Trophoblast cell (in vitro differentiated cells and primary cell): ENCODE results near the gene ZC3H10.
A peak's percentile ranks its signal among the peaks of the same experiment; 100 is the strongest.

Experiments
- DNase-seq, 2 donors: peaks; one replicate each; pipeline ENCODE4 v3.0.0-alpha.2; 2016
- H2AFZ ChIP-seq: 2 replicates; pipeline ENCODE4 v1.6.1; 2013; ENCODE audit warnings: low read length, moderate library complexity, mild to moderate bottlenecking; ENCODE audit not compliant: insufficient read depth, poor library complexity
- H2AK5ac ChIP-seq: 2 replicates; pipeline ENCODE4 v1.6.1; 2013; ENCODE audit warnings: mild to moderate bottlenecking, low read length
- H2BK120ac ChIP-seq: 2 replicates; pipeline ENCODE4 v1.6.1; 2013; ENCODE audit warnings: low read length, mild to moderate bottlenecking, moderate library complexity; ENCODE audit not compliant: insufficient read depth, poor library complexity
- H2BK12ac ChIP-seq: 2 replicates; pipeline ENCODE4 v1.6.1; 2013; ENCODE audit warnings: mild to moderate bottlenecking, low read length, moderate library complexity
- H2BK5ac ChIP-seq: 2 replicates; pipeline ENCODE4 v1.6.1; 2013; ENCODE audit warnings: low read length, low read depth, moderate library complexity, mild to moderate bottlenecking; ENCODE audit not compliant: poor library complexity
- H3K14ac ChIP-seq: 2 replicates; pipeline ENCODE4 v1.6.1; 2013; ENCODE audit warnings: mild to moderate bottlenecking, low read length
- H3K18ac ChIP-seq: 2 replicates; pipeline ENCODE4 v1.6.1; 2013; ENCODE audit warnings: mild to moderate bottlenecking, low read length
- H3K23ac ChIP-seq: 2 replicates; pipeline ENCODE4 v1.6.1; 2013; ENCODE audit warnings: low read length
- H3K27ac ChIP-seq: 2 replicates; pipeline ENCODE4 v1.5.1; 2013; ENCODE audit warnings: low read depth, mild to moderate bottlenecking, inconsistent platforms, low read length, moderate library complexity
- H3K27me3 ChIP-seq: 2 replicates; pipeline ENCODE4 v1.6.1; 2013; ENCODE audit warnings: inconsistent platforms, mild to moderate bottlenecking, low read length, moderate library complexity; ENCODE audit not compliant: insufficient read depth
- H3K36me3 ChIP-seq, 2 experiments: 1 replicate in 1 of 2; 2 replicates in 1 of 2; pipeline ENCODE4 v1.6.1; 2013; ENCODE audit warnings: low read length in 2 of 2, mild to moderate bottlenecking in 2 of 2, moderate library complexity in 1 of 2; ENCODE audit not compliant: insufficient read depth in 2 of 2, control insufficient read depth in 1 of 2
- H3K4ac ChIP-seq: 2 replicates; pipeline ENCODE4 v1.6.1; 2013; ENCODE audit warnings: low read depth, mild to moderate bottlenecking, low read length, moderate library complexity
- H3K4me1 ChIP-seq, 2 experiments: 1 replicate in 1 of 2; 2 replicates in 1 of 2; pipeline ENCODE4 v1.6.1; 2013; ENCODE audit warnings: low read length in 2 of 2, mild to moderate bottlenecking in 2 of 2, moderate library complexity in 1 of 2; ENCODE audit not compliant: insufficient read depth in 2 of 2, control insufficient read depth in 1 of 2
- H3K4me2 ChIP-seq: 2 replicates; pipeline ENCODE4 v1.6.1; 2013; ENCODE audit warnings: inconsistent platforms, mild to moderate bottlenecking, low read length, moderate library complexity
- H3K4me3 ChIP-seq: 2 replicates; pipeline ENCODE4 v1.5.1; 2013; ENCODE audit warnings: mild to moderate bottlenecking, low read depth, low read length, inconsistent platforms
- H3K79me1 ChIP-seq: one replicate; pipeline ENCODE4 v1.6.1; 2013; ENCODE audit warnings: low read length
- H3K79me2 ChIP-seq: 2 replicates; pipeline ENCODE4 v1.6.1; 2013; ENCODE audit warnings: low read length, mild to moderate bottlenecking; ENCODE audit not compliant: control insufficient read depth, insufficient read depth, poor library complexity
- H3K9ac ChIP-seq: 2 replicates; pipeline ENCODE4 v1.6.1; 2013; ENCODE audit warnings: mild to moderate bottlenecking, low read length
- H3K9me3 ChIP-seq: 2 replicates; pipeline ENCODE4 v1.6.1; 2013; ENCODE audit warnings: low read depth, mild to moderate bottlenecking, control low read depth, inconsistent platforms, low read length; ENCODE audit not compliant: insufficient read depth
- H4K12ac ChIP-seq: 2 replicates; pipeline ENCODE4 v1.6.1; 2013; ENCODE audit warnings: low read depth, mild to moderate bottlenecking, low read length, moderate library complexity
- H4K8ac ChIP-seq: 2 replicates; pipeline ENCODE4 v1.6.1; 2013; ENCODE audit warnings: low read depth, mild to moderate bottlenecking, low read length, moderate library complexity
- H4K91ac ChIP-seq: one replicate; pipeline ENCODE4 v1.6.1; 2013; ENCODE audit warnings: low read depth, mild to moderate bottlenecking, low read length, moderate library complexity
- WGBS: extraction: QIAGEN DNeasy Blood & Tissue Kit; methylation state at CpG from one replicate; pipeline ENCODE4 v1.1.7; 2013; ENCODE audit warnings: missing lambda C conversion rate; ENCODE audit not compliant: insufficient read length, insufficient coverage; ENCODE audit errors: extremely low coverage; 5-methylcytosine and 5-hydroxymethylcytosine counted together

Gene ZC3H10

DNA sequence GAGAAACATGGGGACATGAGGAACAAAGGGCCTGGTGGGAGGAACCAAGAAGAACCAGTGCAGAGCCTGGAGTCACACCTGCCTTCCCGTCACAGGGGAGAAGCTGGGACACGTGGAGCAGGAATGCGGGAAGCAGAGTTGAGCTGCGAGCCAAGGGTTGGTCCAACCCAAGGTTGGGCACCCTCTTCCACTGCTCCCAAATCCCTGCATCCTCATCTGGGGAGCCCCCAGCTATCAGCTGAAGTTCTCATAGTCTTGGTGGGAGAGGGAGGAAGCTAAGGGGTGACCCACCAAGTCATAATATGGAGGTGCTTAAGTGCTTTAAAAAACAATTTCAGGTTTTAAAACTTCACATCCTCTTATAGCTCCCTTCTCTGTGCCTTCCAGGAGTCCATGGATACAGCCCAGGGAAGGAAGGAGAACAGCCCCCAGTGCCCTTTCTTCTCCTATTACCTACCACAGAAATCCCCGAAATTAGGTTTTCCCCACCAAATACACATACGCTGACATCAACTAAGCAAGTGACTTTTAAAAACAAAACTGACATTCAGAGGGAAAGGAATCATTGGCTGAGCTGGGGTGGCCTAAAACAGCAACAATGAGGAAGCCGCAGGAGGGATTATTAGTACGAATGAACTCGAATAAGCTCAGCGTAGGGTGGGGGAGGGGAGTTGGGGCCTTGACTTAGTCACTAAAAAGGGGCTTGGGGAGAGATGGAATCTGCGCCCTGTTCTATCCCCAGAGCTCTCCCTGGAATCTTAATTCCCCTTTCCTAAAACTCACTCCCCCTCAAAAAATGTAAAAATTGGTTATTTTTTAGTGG lies 44.6 kb downstream of the ZC3H10 start:
- H3K4ac ChIP-seq, result no peak overlapping the region
- H3K4me2 ChIP-seq, result no peak overlapping the region
- peaks cover 16% of the 10 kb centered on the region for H3K79me2 ChIP-seq
- no peak overlapping the region for H3K9ac ChIP-seq
- peak in 1 of 2 donors; percentile 51 for DNase-seq
- H4K91ac ChIP-seq, result no peak overlapping the region
- H3K14ac ChIP-seq, result no peak overlapping the region
- H3K4me3 ChIP-seq, result no peak overlapping the region
- H2AFZ ChIP-seq, result no peak overlapping the region
- H3K36me3 ChIP-seq, result peaks cover 59 to 64% of the 10 kb centered on the region in 2 experiments
- no CpG with 5 or more reads among the region's 11 CpGs for WGBS
- H4K12ac ChIP-seq, result no peak overlapping the region
- no peaks in the 10 kb centered on the region for H3K27me3 ChIP-seq
- no peak overlapping the region for H2BK12ac ChIP-seq
- peaks cover 18 to 20% of the 10 kb centered on the region in 2 experiments for H3K4me1 ChIP-seq
- H3K27ac ChIP-seq, result no peak overlapping the region
- no peak overlapping the region for H2BK120ac ChIP-seq
- H3K23ac ChIP-seq, result no peak overlapping the region
- peaks cover 4% of the 10 kb centered on the region for H3K9me3 ChIP-seq
- H3K79me1 ChIP-seq, result peaks cover 11% of the 10 kb centered on the region
- H2BK5ac ChIP-seq, result no peak overlapping the region
- H3K18ac ChIP-seq, result no peak overlapping the region
- no peak overlapping the region for H4K8ac ChIP-seq
- H2AK5ac ChIP-seq, result no peak overlapping the region

DNA sequence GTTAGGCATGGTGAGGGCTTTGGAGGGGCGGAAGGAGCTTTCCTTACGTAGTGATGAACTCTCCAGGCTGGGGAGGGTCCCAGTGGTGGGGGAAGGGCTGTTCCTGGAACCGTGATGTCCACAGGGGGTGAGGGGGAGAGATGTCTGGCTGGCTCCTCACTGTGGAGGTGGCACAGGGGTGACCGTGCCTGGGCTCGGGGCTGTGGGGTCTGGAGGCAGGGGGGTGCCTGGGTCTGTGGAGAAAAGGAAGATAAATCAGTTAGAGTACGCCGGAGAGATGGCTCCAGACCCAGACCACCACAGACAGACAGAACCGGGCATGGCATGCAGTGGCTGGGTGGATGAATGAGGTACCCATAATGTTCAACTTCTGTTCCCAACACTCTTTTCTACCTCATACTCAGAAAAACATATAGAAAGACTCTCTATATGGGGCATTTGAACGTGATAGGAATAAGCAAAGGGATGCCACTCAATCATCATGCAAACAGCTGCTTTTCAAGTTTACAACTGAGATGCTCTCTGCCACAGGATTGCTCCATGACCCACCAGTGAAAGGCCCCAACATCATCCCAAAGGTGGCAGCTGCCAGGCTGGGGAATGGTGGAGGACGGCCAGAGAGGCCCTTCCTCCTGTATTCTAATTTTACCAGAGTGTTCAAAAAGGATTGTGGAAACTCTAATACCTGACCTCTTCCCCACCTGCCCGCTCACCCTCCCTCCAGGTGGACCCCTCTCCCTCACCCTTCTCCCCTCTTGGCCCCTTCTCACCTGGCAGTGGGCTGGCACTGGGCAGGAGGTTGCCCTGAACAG lies 45.7 kb downstream of the ZC3H10 start:
- no peak overlapping the region for H2AFZ ChIP-seq
- peak overlapping the region; percentile 13 for H3K4me3 ChIP-seq
- no peak overlapping the region for H4K12ac ChIP-seq
- peaks cover 11% of the 10 kb centered on the region for H3K79me2 ChIP-seq
- H4K8ac ChIP-seq, result no peak overlapping the region
- no peak overlapping the region for H4K91ac ChIP-seq
- no peak overlapping the region for H3K4ac ChIP-seq
- DNase-seq, result peak in 1 of 2 donors; percentile 18
- no peak overlapping the region for H3K18ac ChIP-seq
- H2BK12ac ChIP-seq, result no peak overlapping the region
- peaks cover 2% of the 10 kb centered on the region for H3K9me3 ChIP-seq
- H3K36me3 ChIP-seq, result peaks cover 68 to 73% of the 10 kb centered on the region in 2 experiments
- no peak overlapping the region for H3K14ac ChIP-seq
- no peak overlapping the region for H3K9ac ChIP-seq
- no peak overlapping the region for H2BK120ac ChIP-seq
- no peak overlapping the region for H2AK5ac ChIP-seq
- H2BK5ac ChIP-seq, result no peak overlapping the region
- H3K27ac ChIP-seq, result no peak overlapping the region
- H3K4me2 ChIP-seq, result no peak overlapping the region
- WGBS, result no CpG with 5 or more reads among the region's 11 CpGs
- no peaks in the 10 kb centered on the region for H3K27me3 ChIP-seq
- peaks cover 18 to 20% of the 10 kb centered on the region in 2 experiments for H3K4me1 ChIP-seq
- H3K79me1 ChIP-seq, result peaks cover 6% of the 10 kb centered on the region
- H3K23ac ChIP-seq, result no peak overlapping the region

- Histone ChIP-seq H3K4me1 (peaks cover 18 to 19% of the 10 kb centered on the region in 2 experiments), H3K4me2 (no peak overlapping the region), H2BK5ac (no peak overlapping the region), H3K14ac (no peak overlapping the region), H3K9ac (no peak overlapping the region), H3K9me3 (peaks cover 2% of the 10 kb centered on the region), H3K4ac (no peak overlapping the region), H3K18ac (no peak overlapping the region), H3K36me3 (peaks cover 72 to 77% of the 10 kb centered on the region in 2 experiments), H4K8ac (no peak overlapping the region), H3K79me2 (peaks cover 6% of the 10 kb centered on the region), H3K4me3 (no peak overlapping the region), H3K27ac (no peak overlapping the region), H3K23ac (no peak overlapping the region), H3K79me1 (peaks cover 2% of the 10 kb centered on the region), H2AK5ac (no peak overlapping the region), H3K27me3 (no peaks in the 10 kb centered on the region), H2AFZ (no peak overlapping the region), H4K12ac (no peak overlapping the region), H2BK120ac (no peak overlapping the region), H4K91ac (no peak overlapping the region), H2BK12ac (no peak overlapping the region)
- 100% methylated on average over 1 of the region's 17 CpGs for WGBS
- no peak for DNase-seq
These were observed 46.3 kb downstream of the ZC3H10 start for GRCh38 chr12:56164345-56164729.

DNA sequence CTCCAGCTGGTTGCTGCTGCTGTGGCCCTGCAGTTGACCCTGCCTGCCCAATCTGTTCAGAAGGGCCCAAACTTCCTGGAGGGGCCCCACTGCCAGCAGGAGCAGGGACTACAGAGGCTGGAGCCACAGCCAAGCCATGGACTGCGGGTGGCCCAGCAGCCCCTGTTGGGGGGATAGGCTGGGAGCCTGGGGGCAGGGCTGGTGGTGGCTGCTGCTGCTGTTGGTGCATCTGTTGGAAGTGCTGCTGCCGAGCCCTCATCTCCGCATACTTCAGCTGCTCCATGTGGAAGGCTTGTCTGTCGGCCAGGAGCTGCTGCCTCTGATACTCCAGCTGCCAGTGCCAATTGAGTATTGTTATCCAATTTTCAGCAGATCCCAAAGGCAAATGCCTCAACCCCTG lies 47.3 kb downstream of the ZC3H10 start:
- Histone ChIP-seq H3K4me3 (no peak overlapping the region), H3K4me2 (no peak overlapping the region)
- WGBS, result no CpG with 5 or more reads among the region's 4 CpGs

More for the DNA sequence above, 47.3 kb downstream of the ZC3H10 start:
- Histone ChIP-seq H4K91ac (no peak overlapping the region), H3K14ac (no peak overlapping the region), H3K27me3 (no peaks in the 10 kb centered on the region), H2BK5ac (no peak overlapping the region), H2AFZ (no peak overlapping the region), H2BK12ac (no peak overlapping the region), H3K18ac (no peak overlapping the region), H4K12ac (no peak overlapping the region), H3K9me3 (peaks cover 2% of the 10 kb centered on the region), H3K4me1 (peaks cover 9% of the 10 kb centered on the region in 2 experiments), H3K9ac (no peak overlapping the region), H3K23ac (no peak overlapping the region), H3K36me3 (peaks cover 73 to 77% of the 10 kb centered on the region in 2 experiments), H3K79me2 (no peaks in the 10 kb centered on the region), H3K4ac (no peak overlapping the region), H3K27ac (no peak overlapping the region), H3K79me1 (no peaks in the 10 kb centered on the region), H2BK120ac (no peak overlapping the region), H4K8ac (no peak overlapping the region), H2AK5ac (no peak overlapping the region)
- DNase-seq, result peak; percentile 43 to 57
